H1 (cell line): Measurements from ENCODE around the gene CPEB3. TPM values are rescaled to one million over a fixed set of nuclear protein-coding genes. Genes with fewer than 3 reads are reported as not detected.
"Not testable (repeated sequence)": the region's sequence is repeated elsewhere in the genome, so short reads cannot be mapped to it uniquely, and the experiment has no call there.

Experiments
- CTCF ChIA-PET: fragments of 300-600 bp; sonication (Branson Sonifier 250); formaldehyde crosslinking; loops from one replicate; lab custom pipeline; 2021; ENCODE audit not compliant: partially characterized antibody; lab: Charles Lee
- POLR2A ChIA-PET: fragments of 300-600 bp; sonication (Branson Sonifier 250); formaldehyde crosslinking; loops from one replicate; lab custom pipeline; 2021; ENCODE audit warnings: inconsistent platforms; ENCODE audit not compliant: partially characterized antibody; lab: Charles Lee
- DNase-seq, 2 experiments: peaks; one replicate each; pipeline versions ENCODE4 v3.0.0 to v3.0.0-alpha.2; 2010 to 2022; ENCODE audit warnings: low spot score in 2 of 2, low read depth in 1 of 2, mixed read lengths in 1 of 2
- FAIRE-seq: peaks from 2 replicates; lab custom pipeline; 2011; peaks lifted over from hg19 to GRCh38; lab: Jason Lieb, UNC
- H2AFZ ChIP-seq: 2 replicates; pipeline ENCODE4 v1.8.1; 2012; ENCODE audit warnings: low read length, inconsistent platforms
- H2AK5ac ChIP-seq: 2 replicates; pipeline ENCODE4 v1.6.1; 2013; ENCODE audit warnings: low read depth, low read length
- H2BK120ac ChIP-seq: replicated peaks from 2 replicates; pipeline ENCODE3; 2013; ENCODE audit warnings: low read depth, low read length, inconsistent platforms
- H2BK12ac ChIP-seq: 2 replicates; pipeline ENCODE4 v1.6.1; 2013; ENCODE audit warnings: low read depth, low read length
- H2BK15ac ChIP-seq: 2 replicates; pipeline ENCODE4 v1.6.1; 2013; ENCODE audit warnings: low read length
- H2BK20ac ChIP-seq: 2 replicates; pipeline ENCODE4 v1.6.1; 2013; ENCODE audit warnings: low read length
- H2BK5ac ChIP-seq: 2 replicates; pipeline ENCODE4 v1.6.1; 2013; ENCODE audit warnings: low read depth, low read length
- H3K14ac ChIP-seq: 2 replicates; pipeline ENCODE4 v1.6.1; 2013; ENCODE audit warnings: inconsistent platforms; ENCODE audit not compliant: insufficient read length
- H3K18ac ChIP-seq: 2 replicates; pipeline ENCODE4 v1.6.1; 2013; ENCODE audit warnings: low read length; ENCODE audit errors: extremely low read depth
- H3K23ac ChIP-seq: 2 replicates; pipeline ENCODE4 v1.6.1; 2013; ENCODE audit warnings: inconsistent platforms; ENCODE audit not compliant: insufficient read length
- H3K23me2 ChIP-seq: 2 replicates; pipeline ENCODE4 v1.6.1; 2013; ENCODE audit warnings: low read depth, low read length
- H3K27ac ChIP-seq: 2 replicates; pipeline ENCODE4 v1.6.1; 2011; ENCODE audit warnings: low read depth, low read length, inconsistent platforms
- H3K27me3 ChIP-seq, 4 experiments: replicated peaks in 1 of 4; 1 replicate in 1 of 4; 2 replicates in 3 of 4; pipeline versions ENCODE4 v1.6.1 to v1.8.1; 2011 to 2013; ENCODE audit warnings: low read length in 3 of 4, mild to moderate bottlenecking in 3 of 4, inconsistent platforms in 2 of 4, mixed read lengths in 2 of 4, moderate library complexity in 1 of 4; ENCODE audit not compliant: control insufficient read depth in 3 of 4, insufficient read depth in 3 of 4; ENCODE audit errors: extremely low read depth in 1 of 4
- H3K36me3 ChIP-seq, 4 experiments: 2 replicates each; pipeline versions ENCODE4 v1.6.1 to v1.8.1; 2011 to 2013; ENCODE audit warnings: mild to moderate bottlenecking in 4 of 4, low read length in 3 of 4, moderate library complexity in 2 of 4, control low read depth in 1 of 4, inconsistent platforms in 1 of 4; ENCODE audit not compliant: insufficient read depth in 4 of 4, control insufficient read depth in 2 of 4
- H3K4ac ChIP-seq: replicated peaks from 2 replicates; pipeline ENCODE3; 2013; ENCODE audit warnings: low read length, low read depth, mixed read lengths, inconsistent platforms; ENCODE audit not compliant: insufficient read length
- H3K4me1 ChIP-seq, 4 experiments: replicated peaks in 1 of 4; 1 replicate in 1 of 4; 2 replicates in 3 of 4; pipeline versions ENCODE4 v1.6.1 to v1.8.1; 2011 to 2013; ENCODE audit warnings: low read length in 3 of 4, inconsistent platforms in 2 of 4, mixed read lengths in 1 of 4; ENCODE audit not compliant: insufficient read depth in 4 of 4, control insufficient read depth in 3 of 4
- H3K4me2 ChIP-seq, 2 experiments: 2 replicates each; pipeline versions ENCODE4 v1.6.1 to v1.8.1; 2011 to 2013; ENCODE audit warnings: low read depth in 2 of 2, low read length in 2 of 2, control low read depth in 1 of 2, inconsistent platforms in 1 of 2, mild to moderate bottlenecking in 1 of 2; ENCODE audit not compliant: insufficient read depth in 1 of 2
- H3K4me3 ChIP-seq, 4 experiments: fragments of 200-600, 300-600 bp in 1 of 4; sonication (generic), shearing (Covaris generic), sonication (Bioruptor Twin) in 1 of 4; 2 replicates each; pipeline versions ENCODE4 v1.5.1 to v1.8.1; 2011 to 2016; ENCODE audit warnings: low read length in 4 of 4, low read depth in 3 of 4, control low read depth in 2 of 4, inconsistent platforms in 2 of 4, mild to moderate bottlenecking in 2 of 4, mixed read lengths in 1 of 4, moderate library complexity in 1 of 4; ENCODE audit not compliant: insufficient read depth in 2 of 4; ENCODE audit errors: extremely low read depth in 1 of 4
- H3K56ac ChIP-seq: replicated peaks from 2 replicates; pipeline ENCODE3; 2013; ENCODE audit warnings: low read depth, mild to moderate bottlenecking, mixed read lengths, low read length, inconsistent platforms; ENCODE audit not compliant: insufficient read length
- H3K79me1 ChIP-seq: 2 replicates; pipeline ENCODE4 v1.6.1; 2013; ENCODE audit warnings: low read depth, low read length, control low read depth
- H3K79me2 ChIP-seq, 2 experiments: 2 replicates each; pipeline versions ENCODE4 v1.6.1 to v1.8.1; 2012 to 2013; ENCODE audit warnings: low read length in 2 of 2, mild to moderate bottlenecking in 2 of 2, inconsistent platforms in 1 of 2; ENCODE audit not compliant: insufficient read depth in 2 of 2, control insufficient read depth in 1 of 2
- H3K9ac ChIP-seq, 4 experiments: replicated peaks in 1 of 4; 1 replicate in 1 of 4; 2 replicates in 3 of 4; pipeline versions ENCODE4 v1.6.1 to v1.8.1; 2011 to 2013; ENCODE audit warnings: low read depth in 3 of 4, low read length in 3 of 4, control low read depth in 2 of 4, mild to moderate bottlenecking in 2 of 4, moderate library complexity in 2 of 4, inconsistent platforms in 1 of 4; ENCODE audit errors: extremely low read depth in 1 of 4
- H3K9me3 ChIP-seq, 2 experiments: 2 replicates each; pipeline versions ENCODE4 v1.6.1 to v1.8.1; 2012 to 2013; ENCODE audit warnings: mild to moderate bottlenecking in 2 of 2, moderate library complexity in 2 of 2, control low read depth in 1 of 2, inconsistent platforms in 1 of 2, low read depth in 1 of 2, low read length in 1 of 2, mixed read lengths in 1 of 2; ENCODE audit not compliant: insufficient read depth in 2 of 2
- H4K20me1 ChIP-seq, 2 experiments: replicated peaks in 1 of 2; 2 replicates each; pipeline versions ENCODE3 to v1.8.1; 2011 to 2013; ENCODE audit warnings: inconsistent platforms in 2 of 2, low read length in 2 of 2, mild to moderate bottlenecking in 1 of 2; ENCODE audit not compliant: insufficient read depth in 2 of 2, control insufficient read depth in 1 of 2
- H4K5ac ChIP-seq: 2 replicates; pipeline ENCODE4 v1.6.1; 2013; ENCODE audit warnings: low read length, low read depth, mixed read lengths, inconsistent platforms; ENCODE audit not compliant: insufficient read length
- H4K8ac ChIP-seq: 2 replicates; pipeline ENCODE4 v1.8.0; 2013; ENCODE audit warnings: mild to moderate bottlenecking, moderate library complexity, low read length, inconsistent platforms; ENCODE audit not compliant: insufficient read depth; ENCODE audit errors: extremely low read depth
- H4K91ac ChIP-seq: replicated peaks from 2 replicates; pipeline ENCODE3; 2013; ENCODE audit warnings: low read length, mixed read lengths, inconsistent platforms; ENCODE audit not compliant: insufficient read length
- CTCF ChIP-seq, 3 experiments: IDR thresholded peaks; 1 replicate in 2 of 3; 2 replicates in 1 of 3; pipeline versions ENCODE4 v1.5.1 to v1.6.1; 2011; ENCODE audit warnings: low read length in 3 of 3, mild to moderate bottlenecking in 3 of 3, inconsistent platforms in 2 of 3, low read depth in 1 of 3, moderate library complexity in 1 of 3; ENCODE audit not compliant: insufficient read depth in 1 of 3; ENCODE audit errors: control extremely low read depth in 1 of 3
- MAX ChIP-seq: IDR thresholded peaks from 2 replicates; pipeline ENCODE4 v1.6.1; 2012; ENCODE audit warnings: inconsistent platforms
- RAD21 ChIP-seq, 2 experiments: IDR thresholded peaks in 1 of 2; conservative IDR thresholded peaks in 1 of 2; 2 replicates each; pipeline ENCODE4 v1.6.1; 2011; ENCODE audit warnings: low read depth in 2 of 2, low read length in 2 of 2, improper control_type of control experiment in 1 of 2, inconsistent platforms in 1 of 2, mild to moderate bottlenecking in 1 of 2, moderate library complexity in 1 of 2
- WGBS, 2 experiments: shearing (Covaris generic) in 1 of 2; methylation state at CpG; one replicate each; pipeline versions ENCODE4 v1.1.6 to v1.1.7; 2013 to 2015; ENCODE audit warnings: low lambda C conversion rate in 2 of 2, mixed read lengths in 2 of 2, inconsistent platforms in 1 of 2, low coverage in 1 of 2, missing lambda C conversion rate in 1 of 2; ENCODE audit not compliant: insufficient replicate concordance in 2 of 2, insufficient coverage in 1 of 2, insufficient read length in 1 of 2; ENCODE audit errors: extremely low coverage in 1 of 2, missing lambda C conversion rate in 1 of 2; 5-methylcytosine and 5-hydroxymethylcytosine counted together
- polyA plus RNA-seq, 7 experiments: library from polyadenylated mRNA; depleted of rRNA in 3 of 7; stranded (reverse) in 5 of 7; unstranded in 2 of 7; fragments of >200 nt in 5 of 7; fragments of 200-250 nt in 2 of 7; gene quantifications; 1 replicate in 5 of 7; 2 replicates in 1 of 7; 4 replicates in 1 of 7; pipeline versions ENCODE4 v1.2.1 to v1.2.3, GENCODE V29; 2011 to 2013; ENCODE audit warnings: missing spikeins in 2 of 7, mixed read lengths in 2 of 7
- total RNA-seq: library from RNA; stranded (reverse); fragmentation: NEBNext Ultra II Directional; extraction: Animal tissue kit (Norgen Biotek cat#: 25700); gene quantifications from 2 replicates; pipeline ENCODE4 v1.2.1, GENCODE V29; 2021

The CPEB3 gene
- total and polyA plus RNA-seq, 2 of the 8 experiments (the other 6 are each of a cell fraction or from before 2014, with no cell fraction given): 0.39 to 1.7 TPM

- POLR2A ChIA-PET: interaction anchor here (1.5 kb wide), 1 partner anchor 75 kb away, joined by 6 read pairs; the partner anchor contains the start of genes CPEB3 and MARCHF5
- WGBS, 2 experiments: 44% methylated on average over 12 of the region's 12 CpGs; no CpG with 5 or more reads in 1 of the 2 experiments
- not testable (repeated sequence) for H3K18ac ChIP-seq
These were observed 74.3 kb downstream of the CPEB3 start for GRCh38 chr10:92216608-92217007.

More at GRCh38 chr10:92216608-92217007, 74.3 kb downstream of the CPEB3 start:
- not testable (repeated sequence) for H4K20me1 ChIP-seq, H4K8ac ChIP-seq, H3K4me2 ChIP-seq, H3K4me1 ChIP-seq, H4K5ac ChIP-seq, H2BK20ac ChIP-seq, H3K4me3 ChIP-seq, H2BK12ac ChIP-seq, H3K27me3 ChIP-seq, H2BK15ac ChIP-seq, H3K79me1 ChIP-seq, H2AK5ac ChIP-seq, H3K27ac ChIP-seq, H3K9me3 ChIP-seq, H3K79me2 ChIP-seq, H3K23me2 ChIP-seq, H4K91ac ChIP-seq, H3K4ac ChIP-seq, H2BK120ac ChIP-seq, H3K56ac ChIP-seq
- FAIRE-seq (peak; percentile 92), DNase-seq (peak; percentile 64 to 87)
- TF ChIP-seq RAD21 (IDR thresholded peaks at IDR 0.05 in 1 of 2, conservative IDR thresholded peaks at IDR 0.05 in 1 of 2; ENCODE audit: low read depth in 2 of 2, low read length in 2 of 2): peak; percentile 74 to 78
- peak; percentile 59 to 84 (median 82) for TF ChIP-seq CTCF (IDR thresholded peaks at IDR 0.05; ENCODE audit: control extremely low read depth in 1 of 3, insufficient read depth in 1 of 3, low read depth in 1 of 3, low read length in 3 of 3)
- TF ChIP-seq MAX: peak; percentile 26; the same call in 1 of the 2 replicates
- TF ChIP-seq, all 59 proteins: peak for 3; not testable (repeated sequence) for 56
- not testable (repeated sequence) for H3K9ac ChIP-seq, H3K23ac ChIP-seq, H2AFZ ChIP-seq, H3K36me3 ChIP-seq, H3K14ac ChIP-seq, H2BK5ac ChIP-seq
- CTCF ChIA-PET: interaction anchor here (0.6 to 3.5 kb wide), 20 partner anchors 12 to 274 kb away, joined by 3 to 19 read pairs (median 4); partner anchors contain the start of genes CPEB3 and MARCHF5
